ENCODE data around the gene PDE4B.

GRCh38 chr1:66415281-66415680 is 622.6 kb downstream of the PDE4B start:
- TF ChIP-seq, protein P1, sequence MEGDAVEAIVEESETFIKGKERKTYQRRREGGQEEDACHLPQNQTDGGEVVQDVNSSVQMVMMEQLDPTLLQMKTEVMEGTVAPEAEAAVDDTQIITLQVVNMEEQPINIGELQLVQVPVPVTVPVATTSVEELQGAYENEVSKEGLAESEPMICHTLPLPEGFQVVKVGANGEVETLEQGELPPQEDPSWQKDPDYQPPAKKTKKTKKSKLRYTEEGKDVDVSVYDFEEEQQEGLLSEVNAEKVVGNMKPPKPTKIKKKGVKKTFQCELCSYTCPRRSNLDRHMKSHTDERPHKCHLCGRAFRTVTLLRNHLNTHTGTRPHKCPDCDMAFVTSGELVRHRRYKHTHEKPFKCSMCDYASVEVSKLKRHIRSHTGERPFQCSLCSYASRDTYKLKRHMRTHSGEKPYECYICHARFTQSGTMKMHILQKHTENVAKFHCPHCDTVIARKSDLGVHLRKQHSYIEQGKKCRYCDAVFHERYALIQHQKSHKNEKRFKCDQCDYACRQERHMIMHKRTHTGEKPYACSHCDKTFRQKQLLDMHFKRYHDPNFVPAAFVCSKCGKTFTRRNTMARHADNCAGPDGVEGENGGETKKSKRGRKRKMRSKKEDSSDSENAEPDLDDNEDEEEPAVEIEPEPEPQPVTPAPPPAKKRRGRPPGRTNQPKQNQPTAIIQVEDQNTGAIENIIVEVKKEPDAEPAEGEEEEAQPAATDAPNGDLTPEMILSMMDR (IDR thresholded peaks at IDR 0.05; ENCODE audit: low read length) = no peak
- no peak for TF ChIP-seq EZH2 (IDR thresholded peaks at IDR 0.05; ENCODE audit: borderline replicate concordance, low read length)
